ENCODE data around the gene KRAS.

DNA sequence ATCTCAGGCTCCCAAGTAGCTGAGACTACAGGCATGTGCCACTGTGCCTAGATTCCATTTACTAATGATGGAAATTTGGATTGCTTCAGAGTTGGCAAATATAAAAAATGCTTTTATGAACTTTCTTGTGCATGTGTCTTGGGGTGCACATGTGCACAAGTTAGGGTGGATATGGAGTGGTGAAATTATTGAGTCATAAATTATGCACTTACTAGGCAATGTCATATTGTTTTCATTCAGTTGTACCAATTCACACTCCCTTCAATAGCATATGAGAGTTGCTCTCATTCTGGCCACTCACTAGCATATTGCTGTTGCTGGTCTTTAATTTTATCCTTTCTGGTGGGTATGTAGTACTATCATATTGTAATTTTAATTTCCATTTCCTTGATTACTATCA lies 45.7 kb upstream of the KRAS start:
- TF ChIP-seq, protein P1, sequence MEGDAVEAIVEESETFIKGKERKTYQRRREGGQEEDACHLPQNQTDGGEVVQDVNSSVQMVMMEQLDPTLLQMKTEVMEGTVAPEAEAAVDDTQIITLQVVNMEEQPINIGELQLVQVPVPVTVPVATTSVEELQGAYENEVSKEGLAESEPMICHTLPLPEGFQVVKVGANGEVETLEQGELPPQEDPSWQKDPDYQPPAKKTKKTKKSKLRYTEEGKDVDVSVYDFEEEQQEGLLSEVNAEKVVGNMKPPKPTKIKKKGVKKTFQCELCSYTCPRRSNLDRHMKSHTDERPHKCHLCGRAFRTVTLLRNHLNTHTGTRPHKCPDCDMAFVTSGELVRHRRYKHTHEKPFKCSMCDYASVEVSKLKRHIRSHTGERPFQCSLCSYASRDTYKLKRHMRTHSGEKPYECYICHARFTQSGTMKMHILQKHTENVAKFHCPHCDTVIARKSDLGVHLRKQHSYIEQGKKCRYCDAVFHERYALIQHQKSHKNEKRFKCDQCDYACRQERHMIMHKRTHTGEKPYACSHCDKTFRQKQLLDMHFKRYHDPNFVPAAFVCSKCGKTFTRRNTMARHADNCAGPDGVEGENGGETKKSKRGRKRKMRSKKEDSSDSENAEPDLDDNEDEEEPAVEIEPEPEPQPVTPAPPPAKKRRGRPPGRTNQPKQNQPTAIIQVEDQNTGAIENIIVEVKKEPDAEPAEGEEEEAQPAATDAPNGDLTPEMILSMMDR (conservative IDR thresholded peaks at IDR 0.05; ENCODE audit: low read depth, low read length) = no peak
- TF ChIP-seq ELK1 (IDR thresholded peaks at IDR 0.05; ENCODE audit: borderline replicate concordance, low read depth, low read length) = no peak
- no peak for TF ChIP-seq SMC3 (IDR thresholded peaks at IDR 0.05; ENCODE audit: low read depth, low read length)
- TF ChIP-seq POLR2A (IDR thresholded peaks at IDR 0.05; ENCODE audit: low read depth, low read length) = no peak
- TF ChIP-seq RAD21 (IDR thresholded peaks at IDR 0.05; ENCODE audit: low read length) = no peak
- TF ChIP-seq RFX5 (IDR thresholded peaks at IDR 0.05; ENCODE audit: low read depth, low read length) = no peak
